OCI-LY1 (cell line): ENCODE data around the gene SLC23A2.

Experiments used
- H2AFZ ChIP-seq: fragments of 200-600 bp; sonication (generic), shearing (Covaris generic); 2 replicates; pipeline ENCODE4 v1.6.0; 2014; ENCODE audit warnings: antibody characterized with exemption, mild to moderate bottlenecking, low read length
- H3F3A ChIP-seq: fragments of 200-600 bp; sonication (generic), shearing (Covaris generic); 2 replicates; pipeline ENCODE4 v1.6.0; 2014; ENCODE audit warnings: mild to moderate bottlenecking, antibody characterized with exemption, low read length, moderate library complexity; ENCODE audit not compliant: insufficient read depth
- H3K27ac ChIP-seq: fragments of 200-600 bp; sonication (generic); 2 replicates; pipeline ENCODE4 v1.5.1; 2014; ENCODE audit warnings: low read length, mixed run types, mild to moderate bottlenecking, low read depth; ENCODE audit not compliant: poor library complexity, severe bottlenecking
- H3K27me3 ChIP-seq: fragments of 200-600 bp; sonication (generic); 2 replicates; pipeline ENCODE4 v1.6.0; 2014; ENCODE audit warnings: antibody characterized with exemption, mild to moderate bottlenecking, low read length, moderate library complexity; ENCODE audit not compliant: insufficient read depth
- H3K36me3 ChIP-seq: fragments of 200-600 bp; sonication (generic); 2 replicates; pipeline ENCODE4 v1.6.1; 2014; ENCODE audit warnings: mild to moderate bottlenecking, antibody characterized with exemption, low read length, moderate library complexity, mixed read lengths; ENCODE audit not compliant: insufficient read depth
- H3K4me1 ChIP-seq: fragments of 200-600 bp; sonication (generic); 2 replicates; pipeline ENCODE4 v1.5.1; 2014; ENCODE audit warnings: mild to moderate bottlenecking, low read length, moderate library complexity; ENCODE audit not compliant: insufficient read depth, severe bottlenecking
- H3K4me2 ChIP-seq: fragments of 200-600 bp; sonication (generic), shearing (Covaris generic); 2 replicates; pipeline ENCODE4 v1.6.1; 2014; ENCODE audit warnings: low read length
- H3K4me3 ChIP-seq: fragments of 200-600 bp; sonication (generic); 2 replicates; pipeline ENCODE4 v1.5.1; 2014; ENCODE audit warnings: low read length, low read depth, mild to moderate bottlenecking, mixed read lengths; ENCODE audit not compliant: poor library complexity, severe bottlenecking
- H3K79me2 ChIP-seq: fragments of 200-600 bp; shearing (Covaris generic); 2 replicates; pipeline ENCODE4 v1.6.1; 2016; ENCODE audit warnings: mixed run types, low read length, mixed read lengths; ENCODE audit not compliant: insufficient read depth
- H3K9ac ChIP-seq: fragments of 200-600 bp; sonication (generic), shearing (Covaris generic); 2 replicates; pipeline ENCODE4 v1.6.1; 2014; ENCODE audit warnings: mild to moderate bottlenecking, low read length, mixed read lengths
- H3K9me2 ChIP-seq: fragments of 200-600 bp; sonication (generic), shearing (Covaris generic); 2 replicates; pipeline ENCODE4 v1.6.1; 2014; ENCODE audit warnings: low read depth, mild to moderate bottlenecking, low read length, mixed read lengths
- H3K9me3 ChIP-seq: fragments of 200-600 bp; shearing (Covaris generic); 2 replicates; pipeline ENCODE4 v1.6.1; 2014; ENCODE audit warnings: low read length, mixed read lengths
- H4K20me1 ChIP-seq: fragments of 200-600 bp; sonication (generic), shearing (Covaris generic); 2 replicates; pipeline ENCODE4 v1.6.0; 2016; ENCODE audit warnings: mild to moderate bottlenecking, low read length; ENCODE audit not compliant: insufficient read depth
- CTCF ChIP-seq: fragments of 200-600 bp; sonication (generic), shearing (Covaris generic); IDR thresholded peaks from 2 replicates; pipeline ENCODE4 v1.5.1; 2017; ENCODE audit warnings: mild to moderate bottlenecking, antibody characterized with exemption, low read length, moderate library complexity, mixed read lengths
- EZH2 ChIP-seq: fragments of 200-600 bp; sonication (generic), shearing (Covaris generic); IDR thresholded peaks from 2 replicates; pipeline ENCODE4 v1.8.0; 2017; ENCODE audit warnings: borderline replicate concordance, mixed run types, mild to moderate bottlenecking, antibody characterized with exemption, low read length, moderate library complexity, mixed read lengths

SLC23A2 gene

GRCh38 chr20:5001174-5002076 lies at the start of gene SLC23A2:
Gene SLC23A2 (minus strand): TSS chr20:5001510. CDS start chr20:4932562, 68,948 bp downstream.
- no peaks in the 10 kb centered on the region for H3K27me3 ChIP-seq
- H3K9ac ChIP-seq, result peak within 1 kb of the TSS; percentile 91
- H3K4me3 ChIP-seq, result peak within 1 kb of the TSS; percentile 97
- H4K20me1 ChIP-seq, result no peaks in the 10 kb centered on the region
- no peaks in the 10 kb centered on the region for H3K9me2 ChIP-seq
- no peaks in the 10 kb centered on the region for H3K9me3 ChIP-seq
- peak within 1 kb of the TSS; percentile 63 for H3K27ac ChIP-seq
- H3K36me3 ChIP-seq, result no peaks in the 10 kb centered on the region
- no peaks in the 10 kb centered on the region for H3F3A ChIP-seq
- peaks cover 46% of the 10 kb centered on the region for H3K4me1 ChIP-seq
- H3K4me2 ChIP-seq, result peak within 1 kb of the TSS; percentile 90
- peak within 1 kb of the TSS; percentile 44; the same call in 1 of the 2 replicates for H2AFZ ChIP-seq
- peaks cover 45% of the 10 kb centered on the region for H3K79me2 ChIP-seq
- TF ChIP-seq EZH2, result no peak
- no peak for TF ChIP-seq CTCF

- Histone ChIP-seq H3K9me3 (no peaks in the 10 kb centered on the region), H3K79me2 (no peaks in the 10 kb centered on the region), H3K27ac (peak overlapping the region; percentile 1), H3K4me2 (peak overlapping the region; percentile 44), H3K4me1 (peaks cover 25% of the 10 kb centered on the region), H3K4me3 (no peak overlapping the region), H3F3A (no peaks in the 10 kb centered on the region), H3K36me3 (no peaks in the 10 kb centered on the region), H3K27me3 (no peaks in the 10 kb centered on the region), H2AFZ (peak overlapping the region; percentile 44), H4K20me1 (no peaks in the 10 kb centered on the region), H3K9ac (peak overlapping the region; percentile 10; the same call in 1 of the 2 replicates), H3K9me2 (no peaks in the 10 kb centered on the region)
- TF ChIP-seq EZH2 (no peak), CTCF (no peak)
These were observed 45.5 kb upstream of the SLC23A2 start for GRCh38 chr20:5046656-5047339.

GRCh38 chr20:5045906-5046305 lies 44.6 kb upstream of the SLC23A2 start:
- Histone ChIP-seq H3K4me1 (peaks cover 32% of the 10 kb centered on the region), H3K4me3 (no peak overlapping the region), H3K36me3 (no peaks in the 10 kb centered on the region), H2AFZ (no peak overlapping the region), H3K27ac (no peak overlapping the region), H3K9ac (no peak overlapping the region), H3K9me2 (no peaks in the 10 kb centered on the region), H3K27me3 (no peaks in the 10 kb centered on the region), H3K79me2 (no peaks in the 10 kb centered on the region), H3K4me2 (no peak overlapping the region), H3F3A (no peaks in the 10 kb centered on the region), H4K20me1 (no peaks in the 10 kb centered on the region), H3K9me3 (no peaks in the 10 kb centered on the region)
- TF ChIP-seq CTCF (no peak), EZH2 (no peak)
